Ovary (tissue), 9 donors: Measurements from ENCODE around the gene PALLD. TPM values are rescaled to one million over a fixed set of nuclear protein-coding genes. Genes with fewer than 3 reads are reported as not detected.

Experiments used
- DNase-seq, 5 donors: peaks; one replicate each; pipeline ENCODE4 v3.0.0-alpha.2; 2019 to 2020
- H3K27ac ChIP-seq, 2 donors: fragments of 200-600 bp; one replicate each; pipeline versions ENCODE4 v1.5.1 to v1.8.0; 2019 to 2022
- H3K27me3 ChIP-seq: fragments of 200-600 bp; one replicate; pipeline ENCODE4 v1.8.0; 2022
- H3K36me3 ChIP-seq: fragments of 200-600 bp; sonication (generic); one replicate; pipeline ENCODE4 v1.5.1; 2019
- H3K4me1 ChIP-seq: one replicate; pipeline ENCODE4 v1.8.1; 2013; ENCODE audit warnings: mild to moderate bottlenecking, moderate library complexity; ENCODE audit not compliant: insufficient read depth
- H3K4me3 ChIP-seq: fragments of 200-600 bp; sonication (generic); one replicate; pipeline ENCODE4 v1.5.1; 2017
- H3K9me3 ChIP-seq, 2 donors: fragments of 200-600 bp in 1 of 2; sonication (generic) in 1 of 2; one replicate each; pipeline versions ENCODE4 v1.5.1 to v1.8.1; 2013 to 2019; ENCODE audit warnings: mild to moderate bottlenecking in 1 of 2, moderate library complexity in 1 of 2
- CTCF ChIP-seq, 3 donors: fragments of 450-650 bp in 2 of 3; fragments of 200-600 bp in 1 of 3; IDR thresholded peaks; one replicate each; pipeline versions ENCODE4 v1.5.1 to v1.8.0; 2016 to 2022; ENCODE audit warnings: antibody characterized with exemption in 3 of 3, mild to moderate bottlenecking in 1 of 3
- EP300 ChIP-seq: sonication (generic); formaldehyde crosslinking; IDR thresholded peaks from one replicate; pipeline ENCODE4 v1.6.1; 2017; ENCODE audit warnings: antibody characterized with exemption
- POLR2A ChIP-seq: fragments of 450-650 bp; IDR thresholded peaks from one replicate; pipeline ENCODE4 v1.6.1; 2017; ENCODE audit warnings: antibody characterized with exemption, mild to moderate bottlenecking, moderate library complexity
- WGBS, 3 donors: extraction: QIAGEN DNeasy Blood & Tissue Kit in 1 of 3; methylation state at CpG; one replicate each; pipeline versions ENCODE4 v1.1.5 to v1.1.7; 2013 to 2017; 5-methylcytosine and 5-hydroxymethylcytosine counted together
- intact Hi-C, 4 donors: fragments of 100-400 bp; cut with DNase I; formaldehyde crosslinking; loops; one replicate each; pipeline versions ENCODE4 v1.11.0 to v1.15.1; 2022 to 2023
- polyA plus RNA-seq, 2 donors: library from polyadenylated mRNA; stranded (reverse); fragments of 200-250 nt in 1 of 2; fragments of 350-450 nt in 1 of 2; fragmentation: Illumina TruSeq in 1 of 2; extraction: RNeasy Lipid Tissue Mini Kit (QIAGEN cat#74804) in 1 of 2; gene quantifications; one replicate each; pipeline ENCODE4 v1.2.3, GENCODE V29; 2013 to 2014
- total RNA-seq, 7 donors: library from RNA; depleted of rRNA in 2 of 7; stranded (reverse); fragments of >200 nt in 2 of 7; fragmentation: NEBNext Ultra II Directional in 3 of 7; extraction: Animal tissue kit (Norgen Biotek cat#: 25700) in 3 of 7; gene quantifications; one replicate each; pipeline versions ENCODE4 v1.1.0 to v1.2.4, GENCODE V29; 2016 to 2023
- donor health status: DM: no; HTN: no; CAD: no; lungs with moderate emphysema.
- donor health status: DM: no; HTN: no; CAD: no.
- donor health status: Bipolar disorder and iron deficiency.
- donor health status: DM: yes; HTN: yes; CAD: no.
- donor health status: DM: no; HTN: no; CAD: no.
- donor health status: DM: yes; HTN: yes; CAD: no.

The PALLD gene
- total and polyA plus RNA-seq, 9 donors = 96.8 to 605 (median 137) TPM

- no peak overlapping the region for H3K27ac ChIP-seq
- TF ChIP-seq EP300 = no peak
- TF ChIP-seq CTCF (IDR thresholded peaks at IDR 0.05) = no peak
- TF ChIP-seq POLR2A = no peak
- WGBS, 3 donors = 93 to 96% (median 93%) methylated on average over 7 of the region's 7 CpGs
- no peaks in the 10 kb centered on the region for H3K9me3 ChIP-seq
- no peaks in the 10 kb centered on the region for H3K36me3 ChIP-seq
- H3K4me1 ChIP-seq = no peaks in the 10 kb centered on the region
- no peaks in the 10 kb centered on the region for H3K27me3 ChIP-seq
- intact Hi-C loops = loop anchor here in 1 of 4 donors (5.0 kb wide), 1 partner anchor 162 kb away; no protein-coding TSS in a partner anchor
- H3K4me3 ChIP-seq = no peak overlapping the region
- DNase-seq = no peak
Measured at GRCh38 chr4:168483811-168484210, 13.0 kb upstream of the PALLD start.

GRCh38 chr4:168484626-168485025 is 12.2 kb upstream of the PALLD start:
- Histone ChIP-seq H3K4me1 (no peaks in the 10 kb centered on the region), H3K27me3 (no peaks in the 10 kb centered on the region), H3K4me3 (no peak overlapping the region), H3K36me3 (no peaks in the 10 kb centered on the region), H3K9me3 (no peaks in the 10 kb centered on the region), H3K27ac (no peak overlapping the region)
- TF ChIP-seq POLR2A (no peak), CTCF (IDR thresholded peaks at IDR 0.05) (no peak), EP300 (no peak)
- no peak for DNase-seq
- intact Hi-C loops = loop anchor here in 1 of 4 donors (5.0 kb wide), 1 partner anchor 162 kb away; no protein-coding TSS in a partner anchor

- H3K27ac ChIP-seq = no peak overlapping the region
- H3K4me3 ChIP-seq = no peak overlapping the region
- DNase-seq = no peak
- H3K9me3 ChIP-seq = no peaks in the 10 kb centered on the region
- no peaks in the 10 kb centered on the region for H3K27me3 ChIP-seq
- H3K4me1 ChIP-seq = no peaks in the 10 kb centered on the region
- TF ChIP-seq EP300 (no peak), CTCF (IDR thresholded peaks at IDR 0.05) (no peak), POLR2A (no peak)
- intact Hi-C loops = no loop called here
- no peaks in the 10 kb centered on the region for H3K36me3 ChIP-seq
- 87 to 99% (median 95%) methylated on average over 2 of the region's 2 CpGs for WGBS, 3 donors
Measured at GRCh38 chr4:168485156-168485910, 11.5 kb upstream of the PALLD start.

- intact Hi-C loops = no loop called here
- TF ChIP-seq POLR2A (no peak), CTCF (IDR thresholded peaks at IDR 0.05) (no peak), EP300 (no peak)
- 93 to 100% (median 97%) methylated on average over 1 of the region's 1 CpG for WGBS, 3 donors
- H3K36me3 ChIP-seq = no peaks in the 10 kb centered on the region
- DNase-seq = no peak
- H3K4me3 ChIP-seq = no peak overlapping the region
- no peak overlapping the region for H3K27ac ChIP-seq
- H3K9me3 ChIP-seq = no peaks in the 10 kb centered on the region
- no peaks in the 10 kb centered on the region for H3K27me3 ChIP-seq
- H3K4me1 ChIP-seq = no peaks in the 10 kb centered on the region
Measured at GRCh38 chr4:168486912-168487281, 10.0 kb upstream of the PALLD start.
